HG02588 (cell line): ENCODE results near the gene MSI2.

Source experiments
- ATAC-seq: cut with Tn5 transposase; IDR thresholded peaks from one replicate; pipeline ENCODE4 v1.9.1; 2021; ENCODE audit warnings: mild to moderate bottlenecking, moderate library complexity; ENCODE audit not compliant: unreplicated experiment

MSI2 gene

GRCh38 chr17:57468932-57469775 is 212.8 kb downstream of the MSI2 start:
- no peak for ATAC-seq

DNA sequence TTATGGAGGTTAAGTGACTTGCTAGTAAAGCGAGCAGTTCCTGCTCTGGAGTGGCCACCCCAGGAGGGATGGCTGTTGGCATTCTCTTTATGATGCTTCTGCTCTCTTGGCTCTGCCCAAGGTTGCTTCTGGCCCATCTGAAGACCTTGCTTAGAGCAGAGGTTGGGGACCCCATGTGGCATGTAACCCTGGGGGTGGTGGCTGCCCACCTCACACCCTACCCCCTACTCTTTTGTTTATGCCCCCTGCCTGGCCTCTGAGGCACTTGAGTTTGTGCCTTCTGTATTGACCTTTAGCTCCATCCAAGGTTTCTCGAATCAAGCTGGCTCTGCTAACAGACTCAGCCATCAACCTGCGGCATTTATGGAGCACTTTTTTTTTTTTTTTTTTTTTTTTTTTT is 214.6 kb downstream of the MSI2 start:
- ATAC-seq = no peak

GRCh38 chr17:57471868-57472368 is 215.6 kb downstream of the MSI2 start:
- ATAC-seq = no peak

DNA sequence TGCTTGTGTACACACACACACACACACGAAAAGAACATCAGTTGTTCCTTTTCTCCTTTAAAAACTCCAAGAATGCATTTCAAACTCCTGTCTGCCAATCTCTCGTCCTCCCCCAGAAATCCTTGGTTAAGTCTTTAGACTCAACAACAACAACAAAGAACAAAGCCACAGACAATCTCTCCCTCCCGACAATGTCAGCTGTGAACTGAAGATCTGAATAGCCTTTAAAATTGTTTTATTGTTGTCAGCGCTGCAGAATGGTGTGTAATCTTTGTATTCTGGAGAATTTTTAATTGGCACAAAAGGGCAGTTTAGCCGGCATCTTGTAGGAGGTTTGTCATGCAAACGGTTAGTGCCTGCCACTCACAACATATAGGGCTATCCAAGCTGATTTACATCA is 219.5 kb downstream of the MSI2 start:
- ATAC-seq = no peak

GRCh38 chr17:57477522-57478362 is 221.4 kb downstream of the MSI2 start:
- ATAC-seq = no peak

- ATAC-seq = no peak
Measured at GRCh38 chr17:57478478-57479250, 222.3 kb downstream of the MSI2 start.

GRCh38 chr17:57480438-57481196 is 224.3 kb downstream of the MSI2 start:
- ATAC-seq = no peak

GRCh38 chr17:57481910-57482391 is 225.6 kb downstream of the MSI2 start:
- ATAC-seq = no peak

DNA sequence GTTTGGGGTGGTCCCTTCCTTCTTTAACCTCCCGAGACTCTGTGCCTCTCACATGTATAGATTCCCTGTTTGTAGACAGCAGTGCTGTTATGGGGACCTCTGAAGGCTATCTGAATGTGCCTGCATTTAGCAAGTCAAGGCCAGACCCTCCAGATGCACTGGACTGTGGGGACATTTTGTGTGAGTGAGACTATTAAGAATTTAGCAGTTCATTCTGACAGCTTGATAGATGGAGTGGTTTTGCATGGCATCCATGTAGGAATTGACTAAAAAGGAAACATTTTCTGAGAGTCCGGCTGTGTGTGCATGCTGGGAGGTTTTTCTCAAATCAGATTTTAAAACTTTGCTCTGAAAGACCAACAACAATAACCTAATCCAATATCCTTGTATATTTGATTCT is 226.3 kb downstream of the MSI2 start:
- no peak for ATAC-seq

- ATAC-seq = no peak
Measured at GRCh38 chr17:57484081-57484666, 227.9 kb downstream of the MSI2 start.

DNA sequence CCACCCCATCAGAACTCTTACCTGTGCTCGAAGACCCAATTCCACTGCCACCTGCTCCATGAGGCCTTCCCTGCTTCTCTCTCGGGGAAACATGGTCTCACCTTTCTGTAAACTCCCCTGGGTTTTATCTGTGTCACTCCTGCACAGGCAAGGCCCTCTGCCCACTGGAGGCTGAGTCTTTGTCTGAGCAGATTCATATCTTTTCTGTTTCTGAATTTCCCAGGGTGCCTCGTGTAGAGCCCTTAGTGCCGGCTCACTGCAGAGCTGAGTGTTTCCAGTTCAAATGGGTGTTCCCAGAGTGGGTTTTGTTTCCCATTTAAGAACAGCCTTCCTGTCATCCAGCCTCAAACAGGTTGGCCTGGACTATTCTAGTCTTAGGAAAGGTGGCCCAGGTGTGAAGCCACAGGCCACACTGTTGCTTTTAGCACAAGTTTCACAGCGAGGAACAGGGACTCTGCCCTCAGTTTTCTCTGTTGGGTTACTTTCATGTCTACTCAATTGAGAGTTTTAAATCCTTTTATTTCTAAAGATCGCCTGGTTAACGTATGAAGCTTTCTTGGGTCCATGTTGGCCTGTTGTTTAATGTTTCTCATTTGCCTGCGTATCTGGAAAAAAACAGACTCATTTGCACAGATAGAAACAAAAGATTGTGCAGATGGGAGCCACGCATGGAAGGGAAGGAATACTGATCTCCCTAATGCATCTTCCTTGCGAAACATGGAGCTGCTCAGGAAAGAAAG is 228.7 kb downstream of the MSI2 start:
- ATAC-seq = no peak

DNA sequence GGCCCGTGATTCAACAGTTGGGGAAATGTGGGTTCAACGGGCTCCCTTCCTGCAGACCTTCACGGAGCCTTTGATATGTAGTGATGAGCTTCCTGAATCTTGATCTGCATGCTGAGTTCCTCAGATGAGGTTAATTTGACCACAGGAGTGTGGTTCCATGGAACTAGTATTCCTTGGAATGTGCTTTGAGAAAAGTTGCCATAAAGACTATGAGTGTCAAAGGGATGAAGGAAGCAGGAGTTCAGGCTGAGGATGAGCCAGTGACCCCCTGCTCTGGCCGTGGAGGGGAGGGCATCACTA is 229.2 kb downstream of the MSI2 start:
- ATAC-seq = no peak

- ATAC-seq = no peak
Measured at GRCh38 chr17:57485916-57486881, 229.9 kb downstream of the MSI2 start.

- no peak for ATAC-seq
Measured at GRCh38 chr17:57486882-57487301, 230.6 kb downstream of the MSI2 start.

- no peak for ATAC-seq
Measured at GRCh38 chr17:57487573-57487972, 231.2 kb downstream of the MSI2 start.

DNA sequence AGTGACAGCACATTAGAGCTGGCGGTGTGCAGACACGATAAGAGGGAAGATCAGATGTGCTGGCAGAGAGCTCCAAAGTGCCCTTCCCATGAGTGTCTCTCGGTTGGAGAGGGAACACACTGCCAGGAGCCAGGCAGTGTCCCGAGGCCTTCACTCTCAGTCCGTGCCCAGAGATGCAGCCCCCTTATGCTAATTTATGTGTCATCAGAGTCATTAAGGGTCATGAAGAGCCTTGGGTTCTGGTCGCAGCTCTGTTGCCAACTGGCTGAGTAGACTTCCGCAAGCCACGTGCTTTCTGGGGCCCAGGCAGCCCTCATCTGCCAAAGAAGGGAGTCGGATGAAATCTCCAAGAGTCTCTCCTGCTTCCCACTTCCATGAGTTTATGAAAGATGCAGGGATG is 232.5 kb downstream of the MSI2 start:
- ATAC-seq = no peak

DNA sequence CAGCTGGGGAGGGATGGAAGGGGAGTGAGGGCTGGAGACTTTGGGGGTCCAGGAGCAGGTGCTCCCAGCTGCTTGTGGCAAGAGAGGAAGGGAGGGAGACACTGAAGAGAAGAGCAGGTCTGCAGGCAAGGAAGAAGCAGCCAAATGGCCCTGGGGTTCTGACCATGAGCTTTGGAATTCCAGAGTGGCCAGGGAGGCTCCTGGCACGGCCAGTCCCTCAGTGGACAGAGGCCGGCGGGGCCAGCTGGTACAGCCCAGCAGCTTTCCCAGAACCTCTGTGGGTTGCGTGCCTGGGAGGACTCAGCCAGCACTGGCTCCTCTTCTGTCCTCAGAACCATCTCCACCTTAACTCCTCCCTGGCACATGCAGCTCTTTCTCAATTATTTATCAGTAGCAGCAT is 233.0 kb downstream of the MSI2 start:
- ATAC-seq = no peak
